Smooth muscle cell (in vitro differentiated cells): ENCODE data around the gene RAB11FIP4. TPM values are rescaled to one million over a fixed set of nuclear protein-coding genes. Genes with fewer than 3 reads are reported as not detected.

ENCODE experiments used
- DNase-seq: peaks from one replicate; lab custom pipeline; 2025; ENCODE audit not compliant: unreplicated experiment; lab: John Stamatoyannopoulos, UW
- H2AFZ ChIP-seq: fragments of 200-600 bp; sonication (generic); 2 replicates; pipeline ENCODE4 v1.6.0; 2016; ENCODE audit warnings: antibody characterized with exemption, low read depth, mild to moderate bottlenecking
- H3F3A ChIP-seq: fragments of 200-600 bp; sonication (generic); 2 replicates; pipeline ENCODE4 v1.6.0; 2017; ENCODE audit warnings: antibody characterized with exemption, low read depth
- H3K27ac ChIP-seq: fragments of 200-600 bp; sonication (generic); 2 replicates; pipeline ENCODE4 v1.5.1; 2016; ENCODE audit warnings: low read depth, mild to moderate bottlenecking
- H3K27me3 ChIP-seq: fragments of 200-600 bp; sonication (generic); 2 replicates; pipeline ENCODE4 v1.6.1; 2016; ENCODE audit warnings: low read depth, mild to moderate bottlenecking
- H3K36me3 ChIP-seq: fragments of 200-600 bp; sonication (generic); 2 replicates; pipeline ENCODE4 v1.5.1; 2016; ENCODE audit warnings: low read depth
- H3K4me1 ChIP-seq: fragments of 200-600 bp; sonication (generic); 2 replicates; pipeline ENCODE4 v1.5.1; 2016; ENCODE audit warnings: low read depth
- H3K4me2 ChIP-seq: fragments of 200-600 bp; sonication (generic); 2 replicates; pipeline ENCODE4 v1.6.0; 2016; ENCODE audit warnings: mild to moderate bottlenecking
- H3K4me3 ChIP-seq: fragments of 200-600 bp; sonication (generic); 2 replicates; pipeline ENCODE4 v1.5.1; 2016; ENCODE audit warnings: mild to moderate bottlenecking
- H3K79me2 ChIP-seq: fragments of 200-600 bp; sonication (generic); 2 replicates; pipeline ENCODE4 v1.6.0; 2016; ENCODE audit warnings: low read depth, mild to moderate bottlenecking
- H3K9ac ChIP-seq: fragments of 200-600 bp; sonication (generic); 2 replicates; pipeline ENCODE4 v1.6.0; 2016; ENCODE audit warnings: low read depth
- H3K9me3 ChIP-seq: fragments of 200-600 bp; sonication (generic); replicated peaks from 2 replicates; pipeline ENCODE4 v1.5.1; 2016; ENCODE audit warnings: low read depth
- H4K20me1 ChIP-seq: fragments of 200-600 bp; sonication (generic); 2 replicates; pipeline ENCODE4 v1.6.0; 2016; ENCODE audit warnings: low read depth
- CTCF ChIP-seq: fragments of 200-600 bp; sonication (generic); IDR thresholded peaks from 2 replicates; pipeline ENCODE4 v1.5.1; 2017; ENCODE audit warnings: borderline replicate concordance, mild to moderate bottlenecking, antibody characterized with exemption; ENCODE audit not compliant: insufficient read depth, poor library complexity, severe bottlenecking
- WGBS: methylation state at CpG from one replicate; pipeline ENCODE4 v1.1.7; 2016; ENCODE audit warnings: low lambda C conversion rate; 5-methylcytosine and 5-hydroxymethylcytosine counted together
- polyA plus RNA-seq: library from polyadenylated mRNA; unstranded; fragments of >200 nt; fragmentation: Nextera tagmentation; extraction: Ambion mirVana; gene quantifications from 2 replicates; pipeline ENCODE4 v1.2.1, GENCODE V29; 2016
- total RNA-seq: library from RNA; depleted of rRNA; stranded (reverse); fragments of >200 nt; gene quantifications from 2 replicates; pipeline ENCODE4 v1.2.3, GENCODE V29; 2014

RAB11FIP4 gene
- total and polyA plus RNA-seq, 2 experiments from 2014 or later = 0.42 to 2.9 TPM

GRCh38 chr17:31512104-31512740 lies 120.7 kb downstream of the RAB11FIP4 start:
- no peak overlapping the region for H3K4me2 ChIP-seq
- no peaks in the 10 kb centered on the region for H3K36me3 ChIP-seq
- no peak overlapping the region for H2AFZ ChIP-seq
- TF ChIP-seq CTCF = no peak
- no peaks in the 10 kb centered on the region for H3K79me2 ChIP-seq
- WGBS = 95% methylated on average over 15 of the region's 15 CpGs
- H3K27ac ChIP-seq = no peak overlapping the region
- no peaks in the 10 kb centered on the region for H3K4me1 ChIP-seq
- no peaks in the 10 kb centered on the region for H3F3A ChIP-seq
- no peaks in the 10 kb centered on the region for H3K9me3 ChIP-seq
- no peak overlapping the region for H3K4me3 ChIP-seq
- no peaks in the 10 kb centered on the region for H3K27me3 ChIP-seq
- no peak overlapping the region for H3K9ac ChIP-seq
- no peak for DNase-seq
- no peaks in the 10 kb centered on the region for H4K20me1 ChIP-seq

- no peaks in the 10 kb centered on the region for H3K4me1 ChIP-seq
- H3K9me3 ChIP-seq = no peaks in the 10 kb centered on the region
- no peaks in the 10 kb centered on the region for H3K36me3 ChIP-seq
- no peak for TF ChIP-seq CTCF
- H3K79me2 ChIP-seq = no peaks in the 10 kb centered on the region
- H3K27ac ChIP-seq = no peak overlapping the region
- no peaks in the 10 kb centered on the region for H4K20me1 ChIP-seq
- H3K9ac ChIP-seq = no peak overlapping the region
- WGBS = 94% methylated on average over 12 of the region's 12 CpGs
- H3K4me3 ChIP-seq = no peak overlapping the region
- H2AFZ ChIP-seq = no peak overlapping the region
- H3K4me2 ChIP-seq = no peak overlapping the region
- no peak for DNase-seq
- no peaks in the 10 kb centered on the region for H3F3A ChIP-seq
- H3K27me3 ChIP-seq = no peaks in the 10 kb centered on the region
Observed at GRCh38 chr17:31512796-31513195, 121.3 kb downstream of the RAB11FIP4 start.

GRCh38 chr17:31513731-31514427 lies 122.4 kb downstream of the RAB11FIP4 start:
- 83% methylated on average over 15 of the region's 15 CpGs for WGBS
- no peaks in the 10 kb centered on the region for H4K20me1 ChIP-seq

More at GRCh38 chr17:31513731-31514427, 122.4 kb downstream of the RAB11FIP4 start:
- Histone ChIP-seq H3K79me2 (no peaks in the 10 kb centered on the region), H3K4me2 (no peak overlapping the region), H3K36me3 (no peaks in the 10 kb centered on the region), H3K9ac (no peak overlapping the region), H2AFZ (no peak overlapping the region), H3K27me3 (no peaks in the 10 kb centered on the region), H3K4me1 (no peaks in the 10 kb centered on the region), H3F3A (no peaks in the 10 kb centered on the region), H3K4me3 (no peak overlapping the region), H3K9me3 (no peaks in the 10 kb centered on the region), H3K27ac (no peak overlapping the region)
- no peak for DNase-seq
- TF ChIP-seq CTCF = no peak
